ENCODE data around the gene ZNF30.

DNA sequence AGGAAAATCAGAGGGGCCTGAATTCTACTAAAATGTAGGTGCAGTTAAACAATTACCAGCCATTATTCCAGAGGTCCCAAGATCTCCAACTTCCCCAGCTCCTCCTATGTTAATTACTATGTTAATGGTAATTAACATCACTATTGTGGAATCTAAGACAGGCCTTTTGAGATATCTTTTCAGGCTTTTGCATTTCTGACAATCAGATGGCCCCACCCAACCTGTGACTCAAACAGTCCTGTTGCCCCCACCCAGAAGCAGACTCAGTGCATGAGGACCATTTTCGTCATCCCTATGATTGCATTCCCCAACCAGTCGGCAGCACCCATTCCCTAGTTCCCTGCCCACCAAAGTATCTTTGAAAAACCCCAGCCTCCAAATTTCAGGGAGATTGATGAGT is 8.5 kb upstream of the ZNF30 start:
- TF ChIP-seq POLR2AphosphoS5 (IDR thresholded peaks at IDR 0.05) (no peak), POLR2A (IDR thresholded peaks at IDR 0.05) (no peak)
- TF ChIP-seq, protein P1, sequence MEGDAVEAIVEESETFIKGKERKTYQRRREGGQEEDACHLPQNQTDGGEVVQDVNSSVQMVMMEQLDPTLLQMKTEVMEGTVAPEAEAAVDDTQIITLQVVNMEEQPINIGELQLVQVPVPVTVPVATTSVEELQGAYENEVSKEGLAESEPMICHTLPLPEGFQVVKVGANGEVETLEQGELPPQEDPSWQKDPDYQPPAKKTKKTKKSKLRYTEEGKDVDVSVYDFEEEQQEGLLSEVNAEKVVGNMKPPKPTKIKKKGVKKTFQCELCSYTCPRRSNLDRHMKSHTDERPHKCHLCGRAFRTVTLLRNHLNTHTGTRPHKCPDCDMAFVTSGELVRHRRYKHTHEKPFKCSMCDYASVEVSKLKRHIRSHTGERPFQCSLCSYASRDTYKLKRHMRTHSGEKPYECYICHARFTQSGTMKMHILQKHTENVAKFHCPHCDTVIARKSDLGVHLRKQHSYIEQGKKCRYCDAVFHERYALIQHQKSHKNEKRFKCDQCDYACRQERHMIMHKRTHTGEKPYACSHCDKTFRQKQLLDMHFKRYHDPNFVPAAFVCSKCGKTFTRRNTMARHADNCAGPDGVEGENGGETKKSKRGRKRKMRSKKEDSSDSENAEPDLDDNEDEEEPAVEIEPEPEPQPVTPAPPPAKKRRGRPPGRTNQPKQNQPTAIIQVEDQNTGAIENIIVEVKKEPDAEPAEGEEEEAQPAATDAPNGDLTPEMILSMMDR (IDR thresholded peaks at IDR 0.05) = no peak
